Adrenal gland (tissue), 5 donors: ENCODE data around the gene NR2E3.

ENCODE experiments used
- CTCF ChIP-seq, 6 experiments: fragments of 450-650 bp in 4 of 6; fragments of 200-600 bp in 2 of 6; sonication (generic) in 1 of 6; IDR thresholded peaks; 1 replicate in 5 of 6; 2 replicates in 1 of 6; pipeline versions ENCODE4 v1.5.1 to v1.8.0; 2016 to 2021; ENCODE audit warnings: antibody characterized with exemption in 6 of 6, mild to moderate bottlenecking in 2 of 6, moderate library complexity in 1 of 6
- POLR2A ChIP-seq, 2 donors: fragments of 450-650 bp; IDR thresholded peaks; one replicate each; pipeline ENCODE4 v1.6.1; 2017; ENCODE audit warnings: antibody characterized with exemption in 2 of 2, mild to moderate bottlenecking in 2 of 2, moderate library complexity in 1 of 2
- donor health status: DM: no; HTN: no; CAD: no.

- TF ChIP-seq POLR2A (IDR thresholded peaks at IDR 0.05), result no peak
- TF ChIP-seq CTCF (IDR thresholded peaks at IDR 0.05), result no peak
Observed at GRCh38 chr15:71800190-71800589, 10.2 kb upstream of the NR2E3 start.
